Muscle layer of colon (tissue), 2 donors: Measurements from ENCODE around the gene BCR.
"Not testable (repeated sequence)": the region's sequence is repeated elsewhere in the genome, so short reads cannot be mapped to it uniquely, and the experiment has no call there.

Experiments used
- H3K27ac ChIP-seq: one replicate; pipeline ENCODE4 v1.7.0; 2013; ENCODE audit warnings: low read depth, mild to moderate bottlenecking, low read length, moderate library complexity
- H3K27me3 ChIP-seq, 2 donors: one replicate each; pipeline ENCODE4 v1.7.0; 2013; ENCODE audit warnings: low read length in 2 of 2, mild to moderate bottlenecking in 2 of 2; ENCODE audit not compliant: insufficient read depth in 2 of 2, control insufficient read depth in 1 of 2
- H3K36me3 ChIP-seq: one replicate; pipeline ENCODE4 v1.7.0; 2013; ENCODE audit warnings: mild to moderate bottlenecking, low read length; ENCODE audit not compliant: insufficient read depth
- H3K4me1 ChIP-seq: one replicate; pipeline ENCODE4 v1.7.0; 2013; ENCODE audit warnings: mild to moderate bottlenecking, low read length; ENCODE audit not compliant: insufficient read depth
- H3K4me3 ChIP-seq, 2 donors: one replicate each; pipeline ENCODE4 v1.7.0; 2013; ENCODE audit warnings: low read length in 2 of 2, low read depth in 1 of 2, mild to moderate bottlenecking in 1 of 2, moderate library complexity in 1 of 2
- H3K9ac ChIP-seq: one replicate; pipeline ENCODE4 v1.7.0; 2013; ENCODE audit warnings: low read length
- H3K9me3 ChIP-seq: one replicate; pipeline ENCODE4 v1.7.0; 2013; ENCODE audit warnings: mild to moderate bottlenecking, low read length
- donor health status: abdominal sarcoma.
- donor health status: Adenocarcinoma of cecum.

Gene BCR

DNA sequence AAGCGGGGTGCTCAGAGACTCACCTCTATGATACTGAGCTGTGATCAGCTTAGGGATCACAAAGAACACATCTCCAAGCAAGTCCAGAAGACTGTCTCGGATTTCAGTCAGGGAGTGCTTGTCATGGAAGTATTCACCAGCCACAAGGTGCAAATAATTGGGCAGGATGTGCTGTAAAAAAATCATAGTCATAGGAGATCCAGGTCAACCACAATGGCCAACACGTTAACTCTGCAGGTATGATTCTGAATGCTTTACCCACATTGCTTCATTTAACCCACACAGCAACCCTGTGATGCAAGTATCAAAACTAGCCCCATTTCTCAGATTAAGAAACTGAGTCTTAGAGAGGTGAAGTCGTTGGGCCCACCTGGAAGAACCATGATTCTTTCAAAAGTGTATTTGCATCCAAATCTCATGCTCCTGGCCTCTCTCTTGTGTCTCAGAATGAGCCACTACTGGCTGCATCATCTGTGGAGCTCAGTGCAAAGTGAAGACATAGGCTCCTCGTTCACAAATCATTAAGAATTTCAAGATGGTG lies 179.3 kb downstream of the BCR start:
- no peak overlapping the region for H3K4me3 ChIP-seq
- H3K9ac ChIP-seq = no peak overlapping the region
- no peaks in the 10 kb centered on the region for H3K9me3 ChIP-seq
- no peaks in the 10 kb centered on the region for H3K36me3 ChIP-seq
- no peaks in the 10 kb centered on the region for H3K27me3 ChIP-seq
- no peak overlapping the region for H3K27ac ChIP-seq
- no peaks in the 10 kb centered on the region for H3K4me1 ChIP-seq

DNA sequence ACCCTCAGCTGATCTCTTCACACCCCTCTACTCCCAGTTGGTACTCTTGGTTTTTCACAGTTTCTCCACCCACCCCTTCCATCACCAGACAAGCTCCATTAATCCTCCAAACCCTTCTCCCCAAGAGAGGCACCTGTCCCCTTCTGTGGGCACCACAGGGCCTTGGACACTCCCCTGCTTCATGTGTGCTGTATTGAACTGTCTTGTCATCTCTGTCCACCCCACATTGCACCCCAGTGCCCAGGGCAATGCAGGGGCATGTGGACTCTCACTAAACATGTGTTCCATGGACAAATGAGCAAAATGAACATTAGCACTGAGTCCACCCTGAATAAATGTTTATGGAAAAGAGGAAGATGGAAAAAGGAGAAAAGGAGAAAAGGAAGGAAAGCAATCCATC lies 181.4 kb downstream of the BCR start:
- Histone ChIP-seq H3K27me3 (no peaks in the 10 kb centered on the region), H3K4me1 (no peaks in the 10 kb centered on the region)

DNA sequence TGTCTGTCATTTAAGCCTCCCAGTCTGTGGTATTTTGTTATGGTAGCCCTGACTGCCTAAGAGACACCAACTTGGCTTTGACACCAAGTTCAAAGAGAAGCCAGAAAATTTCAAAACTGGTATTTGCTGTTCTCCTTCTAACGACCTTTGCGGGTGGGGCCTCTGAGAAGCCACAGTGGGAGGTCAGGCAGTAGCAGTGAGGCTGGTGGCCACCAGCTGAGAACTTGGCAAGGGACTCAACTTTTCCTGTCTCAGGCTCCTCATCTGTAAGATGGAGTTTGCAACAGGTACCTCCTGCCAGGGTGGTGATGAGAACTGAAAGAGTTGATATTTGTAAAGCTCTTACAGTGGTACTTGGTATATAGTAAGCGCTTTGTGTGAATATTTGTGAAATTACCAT lies 183.4 kb downstream of the BCR start:
- no peaks in the 10 kb centered on the region for H3K9me3 ChIP-seq

More for the DNA sequence above, 181.4 kb downstream of the BCR start:
- Histone ChIP-seq H3K36me3 (no peaks in the 10 kb centered on the region), H3K27ac (no peak overlapping the region), H3K9ac (no peak overlapping the region), H3K9me3 (no peaks in the 10 kb centered on the region), H3K4me3 (no peak overlapping the region)

DNA sequence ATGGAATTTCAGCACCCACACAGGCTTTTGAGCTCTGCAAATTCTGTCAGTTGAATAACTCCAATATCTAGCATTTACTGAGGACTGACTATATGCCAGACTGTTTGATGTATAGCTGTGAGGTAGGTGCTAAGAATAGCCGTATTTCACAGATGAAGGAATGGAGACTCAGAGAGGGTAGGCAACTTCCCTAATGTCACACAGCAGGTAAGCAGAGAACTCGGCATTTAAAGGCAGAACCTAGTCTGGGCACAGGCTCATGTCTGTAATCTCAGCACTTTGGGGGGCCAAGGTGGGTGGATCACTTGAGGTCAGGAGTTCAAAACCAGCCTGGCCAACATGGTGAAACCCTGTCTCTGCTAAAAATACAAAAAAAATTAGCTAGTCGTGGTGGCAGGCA lies 184.1 kb downstream of the BCR start:
- no peak overlapping the region for H3K4me3 ChIP-seq
- H3K27ac ChIP-seq = no peak overlapping the region
- no peak overlapping the region for H3K9ac ChIP-seq
- H3K4me1 ChIP-seq = no peaks in the 10 kb centered on the region
- H3K27me3 ChIP-seq = no peaks in the 10 kb centered on the region
- no peaks in the 10 kb centered on the region for H3K9me3 ChIP-seq
- no peaks in the 10 kb centered on the region for H3K36me3 ChIP-seq

More for the DNA sequence above, 183.4 kb downstream of the BCR start:
- Histone ChIP-seq H3K27me3 (no peaks in the 10 kb centered on the region), H3K9ac (no peak overlapping the region), H3K36me3 (no peaks in the 10 kb centered on the region), H3K27ac (no peak overlapping the region), H3K4me1 (no peaks in the 10 kb centered on the region), H3K4me3 (no peak overlapping the region)

DNA sequence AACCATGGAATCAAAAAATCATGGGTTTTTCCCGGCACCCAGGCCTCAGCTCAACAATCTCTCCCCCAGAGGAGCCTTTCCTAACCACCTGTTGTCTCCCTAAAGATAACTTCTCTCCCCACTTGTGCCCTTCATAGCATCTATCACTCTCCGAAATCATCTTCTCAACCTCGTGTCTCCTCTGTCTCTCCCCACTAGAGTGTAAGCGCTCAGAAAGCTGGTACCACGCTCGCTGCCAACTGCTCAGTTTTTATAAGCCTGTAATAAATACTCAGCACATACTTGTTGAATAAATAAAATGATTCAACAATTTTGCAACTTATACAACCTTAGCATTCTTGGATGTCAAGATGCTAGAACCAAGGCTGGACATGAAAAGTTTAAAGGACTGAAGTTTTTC lies 185.2 kb downstream of the BCR start:
- no peak overlapping the region for H3K27ac ChIP-seq
- no peaks in the 10 kb centered on the region for H3K36me3 ChIP-seq
- H3K27me3 ChIP-seq = no peaks in the 10 kb centered on the region
- H3K9ac ChIP-seq = no peak overlapping the region
- no peaks in the 10 kb centered on the region for H3K4me1 ChIP-seq
- H3K9me3 ChIP-seq = no peaks in the 10 kb centered on the region
- H3K4me3 ChIP-seq = no peak overlapping the region

DNA sequence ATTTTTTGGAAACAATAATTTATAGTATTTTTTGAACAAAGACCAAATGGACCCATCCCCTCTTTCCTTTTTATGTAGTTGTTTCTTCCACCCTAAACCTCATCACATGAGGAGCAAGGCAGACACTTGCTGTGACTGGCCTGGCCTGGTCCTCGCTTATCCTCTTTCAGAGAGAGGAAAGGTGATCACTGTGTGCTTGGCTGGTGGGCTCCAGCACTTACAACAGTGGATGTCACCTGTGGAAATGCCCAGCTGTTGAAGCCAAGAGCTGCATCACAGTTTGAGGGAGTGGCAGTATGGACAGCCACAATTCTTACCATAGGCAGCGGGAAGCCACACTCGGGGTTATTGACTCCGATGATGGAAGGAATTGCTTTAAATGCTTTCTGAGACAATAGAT lies 185.7 kb downstream of the BCR start:
- H3K9ac ChIP-seq = no peak overlapping the region
- no peaks in the 10 kb centered on the region for H3K4me1 ChIP-seq
- no peak overlapping the region for H3K27ac ChIP-seq
- H3K9me3 ChIP-seq = no peaks in the 10 kb centered on the region
- no peaks in the 10 kb centered on the region for H3K27me3 ChIP-seq
- H3K36me3 ChIP-seq = no peaks in the 10 kb centered on the region
- no peak overlapping the region for H3K4me3 ChIP-seq

DNA sequence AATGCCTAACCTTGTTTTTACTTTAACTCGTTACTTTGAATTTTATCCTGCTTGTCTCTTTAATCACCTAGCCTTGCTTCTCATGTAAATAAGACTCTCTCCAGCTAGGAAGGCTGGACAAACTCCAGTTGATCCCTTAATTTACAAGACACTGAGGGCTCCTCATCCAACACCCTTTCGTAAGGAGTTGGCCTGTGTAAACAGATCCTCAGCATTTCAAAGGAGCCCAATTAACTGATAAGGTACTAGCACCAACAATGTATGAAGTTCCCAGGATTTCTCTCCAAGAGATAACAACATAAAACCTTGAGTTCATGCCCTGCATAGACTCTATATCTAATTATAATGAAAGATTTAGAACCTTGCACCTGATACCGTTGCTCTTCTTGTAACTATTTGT lies 186.9 kb downstream of the BCR start:
- H3K4me3 ChIP-seq, H3K36me3 ChIP-seq, H3K27ac ChIP-seq, H3K9ac ChIP-seq, H3K27me3 ChIP-seq, H3K9me3 ChIP-seq, H3K4me1 ChIP-seq: not testable (repeated sequence)
